Activated naive CD8-positive, alpha-beta T cell treated with anti-CD3 and anti-CD28 coated beads for 36 hours (primary cell): ENCODE data around the gene PHLDA3. TPM values are rescaled to one million over a fixed set of nuclear protein-coding genes. Genes with fewer than 3 reads are reported as not detected.
A peak's percentile ranks its signal among the peaks of the same experiment; 100 is the strongest.

Source experiments
- DNase-seq: peaks from one replicate; pipeline ENCODE4 v3.0.0; 2021
- H3K27ac Mint-ChIP-seq: one replicate; pipeline ENCODE4 v1.8.0; 2022; ENCODE audit warnings: mild to moderate bottlenecking, moderate library complexity, mixed read lengths
- H3K27me3 Mint-ChIP-seq: one replicate; pipeline ENCODE4 v1.8.0; 2022; ENCODE audit warnings: mild to moderate bottlenecking, mixed read lengths
- H3K36me3 Mint-ChIP-seq: one replicate; pipeline ENCODE4 v1.8.0; 2021; ENCODE audit warnings: mild to moderate bottlenecking, mixed read lengths
- H3K4me1 Mint-ChIP-seq: one replicate; pipeline ENCODE4 v1.8.0; 2021; ENCODE audit warnings: mixed read lengths
- H3K4me3 Mint-ChIP-seq: one replicate; pipeline ENCODE4 v1.8.0; 2022; ENCODE audit warnings: mild to moderate bottlenecking, moderate library complexity, mixed read lengths
- H3K9me3 Mint-ChIP-seq: one replicate; pipeline ENCODE4 v1.8.0; 2022; ENCODE audit warnings: mixed read lengths
- total RNA-seq, 2 experiments: library from RNA; stranded (reverse); gene quantifications; one replicate each; pipeline ENCODE4 v1.2.3, GENCODE V29; 2021

The PHLDA3 gene
- total RNA-seq = 1 to 10 TPM; 4.2 to 4.7 TPM

- Mint-ChIP-seq H3K27ac (no peak within 1 kb of the TSS), H3K36me3 (no peaks in the 10 kb centered on the region), H3K27me3 (peaks cover 62% of the 10 kb centered on the region), H3K4me3 (peak within 1 kb of the TSS; percentile 71), H3K4me1 (peaks cover 4% of the 10 kb centered on the region), H3K9me3 (no peaks in the 10 kb centered on the region)
- peak; percentile 62 for DNase-seq
Observed at GRCh38 chr1:201468844-201469644, at the start of gene PHLDA3. PHLDA3 (minus strand) TSS chr1:201469188; CDS start chr1:201468786, 402 bp downstream.

GRCh38 chr1:201518071-201518470 is 49.1 kb upstream of the PHLDA3 start:
- H3K4me1 Mint-ChIP-seq = peaks cover 10% of the 10 kb centered on the region
- DNase-seq = no peak
- no peaks in the 10 kb centered on the region for H3K27me3 Mint-ChIP-seq
- H3K36me3 Mint-ChIP-seq = peaks cover 21% of the 10 kb centered on the region
- H3K9me3 Mint-ChIP-seq = no peaks in the 10 kb centered on the region
- no peak overlapping the region for H3K4me3 Mint-ChIP-seq
- H3K27ac Mint-ChIP-seq = no peak overlapping the region

- Mint-ChIP-seq H3K36me3 (peaks cover 20% of the 10 kb centered on the region), H3K9me3 (no peaks in the 10 kb centered on the region), H3K27me3 (no peaks in the 10 kb centered on the region), H3K4me3 (no peak overlapping the region), H3K27ac (no peak overlapping the region), H3K4me1 (peaks cover 10% of the 10 kb centered on the region)
- no peak for DNase-seq
Observed at GRCh38 chr1:201517631-201518030, 48.6 kb upstream of the PHLDA3 start.

GRCh38 chr1:201516511-201517127 is 47.6 kb upstream of the PHLDA3 start:
- Mint-ChIP-seq H3K27ac (no peak overlapping the region), H3K4me1 (peaks cover 10% of the 10 kb centered on the region), H3K4me3 (no peak overlapping the region), H3K27me3 (no peaks in the 10 kb centered on the region), H3K36me3 (peaks cover 9% of the 10 kb centered on the region), H3K9me3 (no peaks in the 10 kb centered on the region)
- no peak for DNase-seq

GRCh38 chr1:201515895-201516294 is 46.9 kb upstream of the PHLDA3 start:
- Mint-ChIP-seq H3K36me3 (peaks cover 7% of the 10 kb centered on the region), H3K27ac (no peak overlapping the region), H3K4me3 (no peak overlapping the region), H3K4me1 (peaks cover 10% of the 10 kb centered on the region), H3K9me3 (no peaks in the 10 kb centered on the region), H3K27me3 (no peaks in the 10 kb centered on the region)
- no peak for DNase-seq

- Mint-ChIP-seq H3K27ac (no peak overlapping the region), H3K9me3 (no peaks in the 10 kb centered on the region), H3K4me3 (no peak overlapping the region), H3K36me3 (peaks cover 3% of the 10 kb centered on the region), H3K4me1 (peaks cover 10% of the 10 kb centered on the region), H3K27me3 (no peaks in the 10 kb centered on the region)
- DNase-seq = no peak
Observed at GRCh38 chr1:201515062-201515750, 46.2 kb upstream of the PHLDA3 start.

GRCh38 chr1:201514466-201514865 is 45.5 kb upstream of the PHLDA3 start:
- Mint-ChIP-seq H3K36me3 (peaks cover 1% of the 10 kb centered on the region), H3K27me3 (no peaks in the 10 kb centered on the region), H3K4me3 (no peak overlapping the region), H3K27ac (no peak overlapping the region), H3K9me3 (no peaks in the 10 kb centered on the region), H3K4me1 (peaks cover 10% of the 10 kb centered on the region)
- no peak for DNase-seq

GRCh38 chr1:201513498-201514243 is 44.7 kb upstream of the PHLDA3 start:
- H3K4me1 Mint-ChIP-seq = peaks cover 10% of the 10 kb centered on the region

GRCh38 chr1:201511941-201512539 is 43.1 kb upstream of the PHLDA3 start:
- H3K27ac Mint-ChIP-seq = no peak overlapping the region
- no peaks in the 10 kb centered on the region for H3K9me3 Mint-ChIP-seq
- H3K4me1 Mint-ChIP-seq = peaks cover 15% of the 10 kb centered on the region
- no peak overlapping the region for H3K4me3 Mint-ChIP-seq
- DNase-seq = no peak
- no peaks in the 10 kb centered on the region for H3K27me3 Mint-ChIP-seq
- no peaks in the 10 kb centered on the region for H3K36me3 Mint-ChIP-seq

More at GRCh38 chr1:201513498-201514243, 44.7 kb upstream of the PHLDA3 start:
- Mint-ChIP-seq H3K27ac (no peak overlapping the region), H3K9me3 (no peaks in the 10 kb centered on the region), H3K4me3 (no peak overlapping the region), H3K27me3 (no peaks in the 10 kb centered on the region), H3K36me3 (peaks cover 1% of the 10 kb centered on the region)
- DNase-seq = no peak

- Mint-ChIP-seq H3K9me3 (no peaks in the 10 kb centered on the region), H3K27me3 (no peaks in the 10 kb centered on the region), H3K36me3 (no peaks in the 10 kb centered on the region), H3K27ac (no peak overlapping the region), H3K4me3 (no peak overlapping the region), H3K4me1 (peaks cover 15% of the 10 kb centered on the region)
- no peak for DNase-seq
Observed at GRCh38 chr1:201511396-201511940, 42.5 kb upstream of the PHLDA3 start.

- no peaks in the 10 kb centered on the region for H3K9me3 Mint-ChIP-seq
- DNase-seq = no peak
Observed at GRCh38 chr1:201510734-201511133, 41.7 kb upstream of the PHLDA3 start.

GRCh38 chr1:201509601-201510374 is 40.8 kb upstream of the PHLDA3 start:
- H3K27ac Mint-ChIP-seq = no peak overlapping the region

More at GRCh38 chr1:201510734-201511133, 41.7 kb upstream of the PHLDA3 start:
- Mint-ChIP-seq H3K36me3 (no peaks in the 10 kb centered on the region), H3K27me3 (no peaks in the 10 kb centered on the region), H3K4me3 (no peak overlapping the region), H3K27ac (no peak overlapping the region), H3K4me1 (peaks cover 16% of the 10 kb centered on the region)

GRCh38 chr1:201508809-201509208 is 39.8 kb upstream of the PHLDA3 start:
- Mint-ChIP-seq H3K27me3 (no peaks in the 10 kb centered on the region), H3K9me3 (no peaks in the 10 kb centered on the region), H3K4me3 (no peak overlapping the region), H3K4me1 (peaks cover 20% of the 10 kb centered on the region), H3K36me3 (peaks cover under 1% of the 10 kb centered on the region), H3K27ac (no peak overlapping the region)
- no peak for DNase-seq

More at GRCh38 chr1:201509601-201510374, 40.8 kb upstream of the PHLDA3 start:
- no peaks in the 10 kb centered on the region for H3K36me3 Mint-ChIP-seq
- no peak overlapping the region for H3K4me3 Mint-ChIP-seq
- no peaks in the 10 kb centered on the region for H3K27me3 Mint-ChIP-seq
- H3K4me1 Mint-ChIP-seq = peaks cover 18% of the 10 kb centered on the region
- no peaks in the 10 kb centered on the region for H3K9me3 Mint-ChIP-seq
- no peak for DNase-seq

- Mint-ChIP-seq H3K4me1 (peaks cover 26% of the 10 kb centered on the region), H3K27me3 (no peaks in the 10 kb centered on the region), H3K27ac (peak overlapping the region; percentile 89), H3K9me3 (no peaks in the 10 kb centered on the region), H3K4me3 (peak overlapping the region; percentile 87), H3K36me3 (peaks cover 5% of the 10 kb centered on the region)
- no peak for DNase-seq
Observed at GRCh38 chr1:201507360-201507675, 38.3 kb upstream of the PHLDA3 start.
